A549 (cell line): Measurements from ENCODE around the gene PRR19.

Source experiments
- CHD4 ChIP-seq: fragments of 200-600 bp; sonication (generic); IDR thresholded peaks from 2 replicates; pipeline ENCODE4 v1.6.1; 2016; ENCODE audit warnings: antibody characterized with exemption, mild to moderate bottlenecking, borderline replicate concordance
- CTCF ChIP-seq: fragments of >200 bp; sonication (Bioruptor Twin); formaldehyde crosslinking; IDR thresholded peaks from 3 replicates; pipeline ENCODE4 v1.5.1; 2016
- E2F6 ChIP-seq: IDR thresholded peaks from 2 replicates; pipeline ENCODE4 v1.6.1; 2012; ENCODE audit warnings: low read depth, borderline replicate concordance
- EHF ChIP-seq: fragments of 250-450 bp; sonication (Bioruptor Pico); IDR thresholded peaks from 2 replicates; pipeline ENCODE4 v1.5.0; 2020; ENCODE audit warnings: mild to moderate bottlenecking
- ESRRA ChIP-seq: fragments of 150-350 bp; IDR thresholded peaks from 2 replicates; pipeline ENCODE4 v1.6.1; 2014; ENCODE audit warnings: mild to moderate bottlenecking, low read length, borderline replicate concordance
- HMGXB4 ChIP-seq: fragments of 250-450 bp; sonication (Bioruptor Pico); IDR thresholded peaks from 2 replicates; pipeline ENCODE4 v1.5.0; 2021; ENCODE audit warnings: mild to moderate bottlenecking, moderate library complexity, borderline replicate concordance
- JUN ChIP-seq, 2 experiments: fragments of >200 bp; sonication (Bioruptor Twin); formaldehyde crosslinking; IDR thresholded peaks; 2 replicates in 1 of 2; 3 replicates in 1 of 2; pipeline ENCODE4 v1.6.1; 2016 to 2017
- JUNB ChIP-seq: fragments of >200 bp; sonication (Bioruptor Twin); formaldehyde crosslinking; IDR thresholded peaks from 2 replicates; pipeline ENCODE4 v1.6.1; 2016
- MAFK ChIP-seq: fragments of 450-650 bp; IDR thresholded peaks from 2 replicates; pipeline ENCODE4 v1.6.1; 2014; ENCODE audit not compliant: partially characterized antibody
- PHF8 ChIP-seq: fragments of 200-600 bp; sonication (generic); IDR thresholded peaks from 2 replicates; pipeline ENCODE4 v1.6.1; 2016; ENCODE audit warnings: low read depth, mild to moderate bottlenecking, antibody characterized with exemption, moderate library complexity, borderline replicate concordance
- REST ChIP-seq: fragments of 200-600 bp; sonication (generic); IDR thresholded peaks from 2 replicates; pipeline ENCODE4 v1.6.1; 2016; ENCODE audit warnings: antibody characterized with exemption, mild to moderate bottlenecking, moderate library complexity
- USF2 ChIP-seq: fragments of 450-650 bp; IDR thresholded peaks from 2 replicates; pipeline ENCODE4 v1.6.1; 2014; ENCODE audit warnings: antibody characterized with exemption

GRCh38 chr19:42322305-42322704 is 20.4 kb downstream of the PRR19 start:
- TF ChIP-seq JUNB (no peak), CHD4 (no peak), CTCF (no peak), HMGXB4 (CRISPR knock-in tag) (no peak), E2F6 (no peak), JUN (IDR thresholded peaks at IDR 0.05) (no peak), USF2 (no peak), ESRRA (no peak), REST (no peak), MAFK (no peak), EHF (CRISPR knock-in tag) (no peak), PHF8 (no peak)
